Measurements from ENCODE around the gene SYPL1.
A peak's percentile ranks its signal among the peaks of the same experiment; 100 is the strongest.

Gene SYPL1

GRCh38 chr7:106129291-106129690, 17.2 kb upstream of the SYPL1 start:
- TF ChIP-seq PRDM10 (tag by site-specific recombination; IDR thresholded peaks at IDR 0.05): peak; percentile 35; the same call in 1 of the 2 replicates
- TF ChIP-seq ZNF114 (tag by site-specific recombination; IDR thresholded peaks at IDR 0.05): no peak
- Histone ChIP-seq H3K27ac (ENCODE audit: extremely low read depth, low read depth, low read length) (no peak overlapping the region), H3K9me3 (ENCODE audit: control insufficient read depth, insufficient read depth, low read depth, low read length) (no peaks in the 10 kb centered on the region), H3K4me1 (ENCODE audit: control insufficient read depth, insufficient read depth, low read length) (peaks cover 3% of the 10 kb centered on the region; the same call in 1 of the 2 replicates), H3K4me3 (ENCODE audit: low read depth, low read length) (no peak overlapping the region), H3K36me3 (ENCODE audit: control insufficient read depth in 2 of 2, insufficient read depth in 1 of 2, low read length in 2 of 2) (no peaks in the 10 kb centered on the region)
- CTCF ChIA-PET: no interaction called here
- POLR2A ChIA-PET: no interaction called here

DNA sequence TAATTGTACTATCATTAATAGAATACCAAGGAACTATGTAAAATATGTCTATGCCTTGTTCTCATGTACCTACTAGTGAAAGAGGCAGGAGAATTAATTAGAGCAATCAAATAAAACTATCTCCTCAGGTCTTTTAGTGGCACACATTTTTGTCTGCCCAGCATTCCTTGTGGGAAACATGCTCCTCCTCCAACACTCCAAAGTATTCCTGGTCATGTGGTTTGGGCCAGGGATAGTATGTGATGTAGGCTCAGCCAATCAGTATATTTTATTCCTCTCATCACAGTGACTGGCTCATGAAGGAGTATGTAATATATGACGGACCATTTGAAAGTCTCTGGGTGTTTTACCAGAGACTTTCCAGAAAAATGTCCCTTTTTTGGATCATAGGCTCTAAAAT, 16.7 kb upstream of the SYPL1 start:
- POLR2A ChIA-PET: no interaction called here
- TF ChIP-seq EGR2 (tag by site-specific recombination; IDR thresholded peaks at IDR 0.05; ENCODE audit: low read depth) (no peak), ZNF2 (tag by site-specific recombination; IDR thresholded peaks at IDR 0.05) (no peak), ZNF202 (tag by site-specific recombination; IDR thresholded peaks at IDR 0.05; ENCODE audit: borderline replicate concordance) (no peak), ZSCAN30 (tag by site-specific recombination; IDR thresholded peaks at IDR 0.05) (no peak), ZNF292 (tag by site-specific recombination; IDR thresholded peaks at IDR 0.05; ENCODE audit: borderline replicate concordance, low read depth) (no peak), ZNF626 (tag by site-specific recombination; IDR thresholded peaks at IDR 0.05) (no peak), KLF9 (tag by site-specific recombination; IDR thresholded peaks at IDR 0.05; ENCODE audit: low read depth) (no peak), HOXD13 (CRISPR knock-in tag; IDR thresholded peaks at IDR 0.05; ENCODE audit: borderline replicate concordance) (no peak), PBX3 (CRISPR knock-in tag; IDR thresholded peaks at IDR 0.05) (no peak), ZNF600 (tag by site-specific recombination; IDR thresholded peaks at IDR 0.05) (no peak)
- TF ChIP-seq, protein P1, sequence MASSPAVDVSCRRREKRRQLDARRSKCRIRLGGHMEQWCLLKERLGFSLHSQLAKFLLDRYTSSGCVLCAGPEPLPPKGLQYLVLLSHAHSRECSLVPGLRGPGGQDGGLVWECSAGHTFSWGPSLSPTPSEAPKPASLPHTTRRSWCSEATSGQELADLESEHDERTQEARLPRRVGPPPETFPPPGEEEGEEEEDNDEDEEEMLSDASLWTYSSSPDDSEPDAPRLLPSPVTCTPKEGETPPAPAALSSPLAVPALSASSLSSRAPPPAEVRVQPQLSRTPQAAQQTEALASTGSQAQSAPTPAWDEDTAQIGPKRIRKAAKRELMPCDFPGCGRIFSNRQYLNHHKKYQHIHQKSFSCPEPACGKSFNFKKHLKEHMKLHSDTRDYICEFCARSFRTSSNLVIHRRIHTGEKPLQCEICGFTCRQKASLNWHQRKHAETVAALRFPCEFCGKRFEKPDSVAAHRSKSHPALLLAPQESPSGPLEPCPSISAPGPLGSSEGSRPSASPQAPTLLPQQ (tag by site-specific recombination; IDR thresholded peaks at IDR 0.05): no peak
- H3K4me1 ChIP-seq (ENCODE audit: control insufficient read depth, insufficient read depth, low read length): peaks cover 3% of the 10 kb centered on the region; the same call in 1 of the 2 replicates
- H3K27ac ChIP-seq (ENCODE audit: extremely low read depth, low read depth, low read length): no peak overlapping the region
- H3K4me3 ChIP-seq (ENCODE audit: low read depth, low read length): no peak overlapping the region
- H3K9me3 ChIP-seq (ENCODE audit: control insufficient read depth, insufficient read depth, low read depth, low read length): no peaks in the 10 kb centered on the region
- no peaks in the 10 kb centered on the region for H3K36me3 ChIP-seq (ENCODE audit: control insufficient read depth in 2 of 2, insufficient read depth in 1 of 2, low read length in 2 of 2)
- CTCF ChIA-PET: no interaction called here

DNA sequence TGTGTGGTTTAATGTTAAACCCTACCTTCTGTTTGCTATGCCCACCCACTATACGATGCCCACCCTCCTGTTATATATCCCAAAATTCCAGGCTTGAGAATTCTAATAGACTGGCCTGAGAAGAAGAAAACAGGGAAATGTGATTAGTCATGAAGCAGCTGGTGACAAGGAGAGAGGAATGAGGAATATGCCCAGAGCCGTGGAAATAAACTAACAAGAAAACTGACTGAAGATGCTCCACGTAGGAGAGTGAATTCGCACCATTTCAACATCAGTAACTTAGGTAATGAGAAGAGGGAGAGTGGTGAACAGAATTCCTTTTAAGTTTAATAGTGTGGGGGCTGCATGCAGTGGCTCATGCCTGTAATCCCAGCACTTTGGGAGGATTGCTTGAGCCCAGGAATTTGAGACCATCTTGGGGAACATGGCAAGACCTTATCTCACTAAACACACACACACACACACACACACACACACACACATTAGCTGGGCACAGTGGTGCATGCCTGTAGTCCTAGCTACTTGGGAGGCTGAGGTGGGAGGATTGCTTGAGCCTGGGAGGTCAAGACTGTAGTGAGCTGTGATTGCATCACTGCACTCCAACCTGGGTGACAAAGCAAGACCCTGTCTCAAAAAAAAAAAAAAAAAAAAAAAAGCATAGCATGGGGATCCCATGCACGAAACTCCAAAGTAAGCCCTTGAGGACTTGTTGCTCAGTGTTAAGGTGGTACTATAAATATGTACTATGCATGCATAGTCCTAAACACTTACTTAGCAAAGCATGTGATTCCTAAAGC, 16.1 kb upstream of the SYPL1 start:
- H3K36me3 ChIP-seq (ENCODE audit: control insufficient read depth in 2 of 2, insufficient read depth in 1 of 2, low read length in 2 of 2): no peaks in the 10 kb centered on the region
- POLR2A ChIA-PET: no interaction called here
- peaks cover 3% of the 10 kb centered on the region; the same call in 1 of the 2 replicates for H3K4me1 ChIP-seq (ENCODE audit: control insufficient read depth, insufficient read depth, low read length)
- no peak overlapping the region for H3K4me3 ChIP-seq (ENCODE audit: low read depth, low read length)
- CTCF ChIA-PET: interaction anchor here (0.6 kb wide), 1 partner anchor 86 kb away, joined by 6 read pairs; no protein-coding TSS in a partner anchor
- H3K27ac ChIP-seq (ENCODE audit: extremely low read depth, low read depth, low read length): no peak overlapping the region
- H3K9me3 ChIP-seq (ENCODE audit: control insufficient read depth, insufficient read depth, low read depth, low read length): no peaks in the 10 kb centered on the region
- TF ChIP-seq, protein P2, sequence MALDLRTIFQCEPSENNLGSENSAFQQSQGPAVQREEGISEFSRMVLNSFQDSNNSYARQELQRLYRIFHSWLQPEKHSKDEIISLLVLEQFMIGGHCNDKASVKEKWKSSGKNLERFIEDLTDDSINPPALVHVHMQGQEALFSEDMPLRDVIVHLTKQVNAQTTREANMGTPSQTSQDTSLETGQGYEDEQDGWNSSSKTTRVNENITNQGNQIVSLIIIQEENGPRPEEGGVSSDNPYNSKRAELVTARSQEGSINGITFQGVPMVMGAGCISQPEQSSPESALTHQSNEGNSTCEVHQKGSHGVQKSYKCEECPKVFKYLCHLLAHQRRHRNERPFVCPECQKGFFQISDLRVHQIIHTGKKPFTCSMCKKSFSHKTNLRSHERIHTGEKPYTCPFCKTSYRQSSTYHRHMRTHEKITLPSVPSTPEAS (tag by site-specific recombination; IDR thresholded peaks at IDR 0.05): peak; percentile 41
- TF ChIP-seq ZNF629 (tag by site-specific recombination; IDR thresholded peaks at IDR 0.05): no peak
- peak; percentile 59; the same call in 1 of the 2 replicates for TF ChIP-seq SCRT2 (tag by site-specific recombination; IDR thresholded peaks at IDR 0.05)
- TF ChIP-seq SCRT1 (tag by site-specific recombination; IDR thresholded peaks at IDR 0.05; ENCODE audit: borderline replicate concordance): no peak
- TF ChIP-seq ZNF433 (tag by site-specific recombination; IDR thresholded peaks at IDR 0.05; ENCODE audit: low read depth): no peak
- TF ChIP-seq ZNF362 (tag by site-specific recombination; IDR thresholded peaks at IDR 0.05): peak; percentile 44; the same call in 1 of the 2 replicates

All from HEK293 (cell line).